Measurements from ENCODE around the gene TMA16.

DNA sequence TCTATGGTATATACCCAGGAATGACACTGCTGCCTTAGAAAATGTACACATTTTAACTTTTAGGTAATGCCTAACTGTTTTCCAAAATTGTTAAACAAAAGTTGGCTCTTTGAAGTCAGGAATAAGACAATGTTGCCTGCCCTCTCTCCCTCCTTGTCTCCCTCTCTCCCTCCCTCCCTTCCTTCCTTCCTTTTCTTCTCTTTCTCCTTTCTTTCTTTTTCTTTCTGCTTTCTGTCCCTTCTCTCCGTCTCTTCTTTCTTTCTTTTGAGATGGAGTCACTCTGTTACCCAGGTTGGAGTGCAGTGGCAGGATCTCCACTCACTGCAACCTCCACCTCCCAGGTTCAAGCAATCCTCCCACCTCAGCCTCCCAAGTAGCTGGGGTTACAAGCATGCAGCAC, 4.6 kb upstream of the TMA16 start:
- TF ChIP-seq, protein P1, sequence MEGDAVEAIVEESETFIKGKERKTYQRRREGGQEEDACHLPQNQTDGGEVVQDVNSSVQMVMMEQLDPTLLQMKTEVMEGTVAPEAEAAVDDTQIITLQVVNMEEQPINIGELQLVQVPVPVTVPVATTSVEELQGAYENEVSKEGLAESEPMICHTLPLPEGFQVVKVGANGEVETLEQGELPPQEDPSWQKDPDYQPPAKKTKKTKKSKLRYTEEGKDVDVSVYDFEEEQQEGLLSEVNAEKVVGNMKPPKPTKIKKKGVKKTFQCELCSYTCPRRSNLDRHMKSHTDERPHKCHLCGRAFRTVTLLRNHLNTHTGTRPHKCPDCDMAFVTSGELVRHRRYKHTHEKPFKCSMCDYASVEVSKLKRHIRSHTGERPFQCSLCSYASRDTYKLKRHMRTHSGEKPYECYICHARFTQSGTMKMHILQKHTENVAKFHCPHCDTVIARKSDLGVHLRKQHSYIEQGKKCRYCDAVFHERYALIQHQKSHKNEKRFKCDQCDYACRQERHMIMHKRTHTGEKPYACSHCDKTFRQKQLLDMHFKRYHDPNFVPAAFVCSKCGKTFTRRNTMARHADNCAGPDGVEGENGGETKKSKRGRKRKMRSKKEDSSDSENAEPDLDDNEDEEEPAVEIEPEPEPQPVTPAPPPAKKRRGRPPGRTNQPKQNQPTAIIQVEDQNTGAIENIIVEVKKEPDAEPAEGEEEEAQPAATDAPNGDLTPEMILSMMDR (IDR thresholded peaks at IDR 0.05), result no peak
- no peak for TF ChIP-seq POLR2A (IDR thresholded peaks at IDR 0.05)
